Fibroblast of pulmonary artery (primary cell): ENCODE data around the gene TK2.

ENCODE experiments used
- DNase-seq: peaks from one replicate; pipeline ENCODE4 v3.0.0-alpha.2; 2010; ENCODE audit warnings: low read depth
- H3K4me3 ChIP-seq: replicated peaks from 2 replicates; pipeline ENCODE4 v1.5.1; 2011; ENCODE audit warnings: low read depth, mild to moderate bottlenecking, control low read depth, low read length, moderate library complexity
- CTCF ChIP-seq: IDR thresholded peaks from 2 replicates; pipeline ENCODE4 v1.5.1; 2011; ENCODE audit warnings: mild to moderate bottlenecking, control low read depth, low read length, inconsistent platforms; ENCODE audit errors: missing control alignments

TK2 gene

DNA sequence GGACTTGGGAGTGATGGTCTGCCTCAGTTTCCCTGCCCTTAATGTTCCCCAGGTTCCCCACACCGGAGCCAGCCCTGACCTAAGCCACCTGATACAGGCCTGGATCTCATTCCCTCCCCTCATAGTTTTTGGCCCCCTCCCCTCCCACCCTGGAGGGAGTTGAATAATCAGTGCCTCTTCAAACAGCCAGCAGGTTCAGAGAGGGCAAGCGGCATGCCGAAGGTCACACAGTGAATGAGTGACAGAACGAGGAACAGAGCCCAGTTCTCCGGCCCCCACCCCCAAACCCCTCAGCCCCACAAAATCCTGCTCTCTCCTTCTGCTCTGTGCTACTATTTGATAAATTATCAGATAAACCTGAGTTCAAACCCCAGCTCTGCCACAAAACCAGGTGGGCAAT, 91.6 kb downstream of the TK2 start:
- no peak for DNase-seq
- H3K4me3 ChIP-seq = no peak overlapping the region
- no peak for TF ChIP-seq CTCF
